Measurements from ENCODE around the gene SETD2. TPM values are rescaled to one million over a fixed set of nuclear protein-coding genes. Genes with fewer than 3 reads are reported as not detected.
"Not testable (repeated sequence)": the region's sequence is repeated elsewhere in the genome, so short reads cannot be mapped to it uniquely, and the experiment has no call there.

Gene SETD2, protein sequence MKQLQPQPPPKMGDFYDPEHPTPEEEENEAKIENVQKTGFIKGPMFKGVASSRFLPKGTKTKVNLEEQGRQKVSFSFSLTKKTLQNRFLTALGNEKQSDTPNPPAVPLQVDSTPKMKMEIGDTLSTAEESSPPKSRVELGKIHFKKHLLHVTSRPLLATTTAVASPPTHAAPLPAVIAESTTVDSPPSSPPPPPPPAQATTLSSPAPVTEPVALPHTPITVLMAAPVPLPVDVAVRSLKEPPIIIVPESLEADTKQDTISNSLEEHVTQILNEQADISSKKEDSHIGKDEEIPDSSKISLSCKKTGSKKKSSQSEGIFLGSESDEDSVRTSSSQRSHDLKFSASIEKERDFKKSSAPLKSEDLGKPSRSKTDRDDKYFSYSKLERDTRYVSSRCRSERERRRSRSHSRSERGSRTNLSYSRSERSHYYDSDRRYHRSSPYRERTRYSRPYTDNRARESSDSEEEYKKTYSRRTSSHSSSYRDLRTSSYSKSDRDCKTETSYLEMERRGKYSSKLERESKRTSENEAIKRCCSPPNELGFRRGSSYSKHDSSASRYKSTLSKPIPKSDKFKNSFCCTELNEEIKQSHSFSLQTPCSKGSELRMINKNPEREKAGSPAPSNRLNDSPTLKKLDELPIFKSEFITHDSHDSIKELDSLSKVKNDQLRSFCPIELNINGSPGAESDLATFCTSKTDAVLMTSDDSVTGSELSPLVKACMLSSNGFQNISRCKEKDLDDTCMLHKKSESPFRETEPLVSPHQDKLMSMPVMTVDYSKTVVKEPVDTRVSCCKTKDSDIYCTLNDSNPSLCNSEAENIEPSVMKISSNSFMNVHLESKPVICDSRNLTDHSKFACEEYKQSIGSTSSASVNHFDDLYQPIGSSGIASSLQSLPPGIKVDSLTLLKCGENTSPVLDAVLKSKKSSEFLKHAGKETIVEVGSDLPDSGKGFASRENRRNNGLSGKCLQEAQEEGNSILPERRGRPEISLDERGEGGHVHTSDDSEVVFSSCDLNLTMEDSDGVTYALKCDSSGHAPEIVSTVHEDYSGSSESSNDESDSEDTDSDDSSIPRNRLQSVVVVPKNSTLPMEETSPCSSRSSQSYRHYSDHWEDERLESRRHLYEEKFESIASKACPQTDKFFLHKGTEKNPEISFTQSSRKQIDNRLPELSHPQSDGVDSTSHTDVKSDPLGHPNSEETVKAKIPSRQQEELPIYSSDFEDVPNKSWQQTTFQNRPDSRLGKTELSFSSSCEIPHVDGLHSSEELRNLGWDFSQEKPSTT (N-terminal part only)
- total RNA-seq: 41.2 and 43.6 TPM in 2 replicates

DNA sequence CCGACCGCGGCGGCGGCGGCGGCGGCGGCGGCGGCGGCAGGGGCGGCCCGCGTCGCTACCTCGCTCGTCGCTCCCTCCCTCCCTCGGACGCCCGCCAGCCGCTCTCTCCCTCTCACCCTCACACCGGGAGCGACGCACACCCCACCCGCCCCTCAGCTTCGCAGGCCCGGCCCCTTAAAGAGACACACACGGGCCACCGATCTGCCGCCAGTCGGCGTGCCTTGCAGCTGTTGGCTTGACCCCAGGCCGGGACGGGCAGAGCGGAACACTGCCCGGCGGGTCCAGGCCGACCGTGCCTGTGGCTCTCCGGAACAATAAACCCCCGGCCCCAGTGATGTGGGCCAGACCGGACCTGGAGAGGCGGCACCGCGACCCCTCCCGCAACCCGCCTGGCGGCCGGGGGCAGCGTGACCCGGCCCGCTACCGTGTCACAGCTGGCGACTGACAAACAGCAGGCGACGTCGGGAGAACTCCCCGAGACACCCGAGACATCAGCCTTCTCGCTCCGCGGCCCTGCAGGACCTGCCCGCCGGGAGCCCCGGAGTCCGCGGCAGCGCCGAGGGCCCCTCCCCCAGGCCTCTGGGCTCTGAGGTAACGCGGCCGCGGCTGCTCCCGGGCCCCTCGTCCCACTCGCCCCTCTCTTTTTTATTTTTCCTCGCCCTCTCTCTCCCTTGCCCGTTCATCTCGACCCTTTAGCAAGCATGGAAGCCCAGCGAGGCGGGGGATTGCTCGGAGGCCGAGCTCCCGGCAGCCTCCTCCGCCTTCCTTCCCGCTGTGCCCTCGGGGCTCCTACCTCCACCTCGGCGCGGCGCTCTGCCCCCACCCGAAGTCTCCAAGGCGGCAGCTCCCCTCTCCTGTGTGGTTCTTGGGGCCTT, at the start of gene SETD2:
SETD2 (minus strand) TSS at position 107 of the 875 bp plus-strand sequence. CDS start 189 bp downstream, outside the sequence.
- no peaks in the 10 kb centered on the region for H3K27me3 Mint-ChIP-seq (ENCODE audit: low read depth)
- peak within 1 kb of the TSS; percentile 99 for H3K4me3 Mint-ChIP-seq (ENCODE audit: low read depth)
- peak; percentile 81 for DNase-seq (ENCODE audit: low spot score)
- peaks cover 30% of the 10 kb centered on the region for H3K36me3 Mint-ChIP-seq (ENCODE audit: low read depth)
- peak within 1 kb of the TSS; percentile 99 for H3K27ac Mint-ChIP-seq
- H3K9me3 Mint-ChIP-seq: no peaks in the 10 kb centered on the region
- H3K4me1 Mint-ChIP-seq (ENCODE audit: low read depth): peaks cover 35% of the 10 kb centered on the region
- intact Hi-C loops (cut with micrococcal nuclease): loop anchor here (5.0 to 10.0 kb wide), 7 partner anchors 87 to 618 kb away; partner anchors contain the start of genes CCDC12, KIF9, KLHL18 and NBEAL2

- H3K4me3 Mint-ChIP-seq (ENCODE audit: low read depth): no peak overlapping the region
- intact Hi-C loops (cut with micrococcal nuclease): no loop called here
- H3K27ac Mint-ChIP-seq: no peak overlapping the region
- no peaks in the 10 kb centered on the region for H3K36me3 Mint-ChIP-seq (ENCODE audit: low read depth)
- no peaks in the 10 kb centered on the region for H3K27me3 Mint-ChIP-seq (ENCODE audit: low read depth)
- H3K4me1 Mint-ChIP-seq (ENCODE audit: low read depth): no peaks in the 10 kb centered on the region
- H3K9me3 Mint-ChIP-seq: no peaks in the 10 kb centered on the region
- no peak for DNase-seq (ENCODE audit: low spot score)
These were observed 47.0 kb upstream of the SETD2 start for GRCh38 chr3:47210863-47211405.

- H3K27ac Mint-ChIP-seq; intact Hi-C loops (cut with micrococcal nuclease): not testable (repeated sequence)
These were observed 42.1 kb upstream of the SETD2 start for GRCh38 chr3:47206022-47206421.

DNA sequence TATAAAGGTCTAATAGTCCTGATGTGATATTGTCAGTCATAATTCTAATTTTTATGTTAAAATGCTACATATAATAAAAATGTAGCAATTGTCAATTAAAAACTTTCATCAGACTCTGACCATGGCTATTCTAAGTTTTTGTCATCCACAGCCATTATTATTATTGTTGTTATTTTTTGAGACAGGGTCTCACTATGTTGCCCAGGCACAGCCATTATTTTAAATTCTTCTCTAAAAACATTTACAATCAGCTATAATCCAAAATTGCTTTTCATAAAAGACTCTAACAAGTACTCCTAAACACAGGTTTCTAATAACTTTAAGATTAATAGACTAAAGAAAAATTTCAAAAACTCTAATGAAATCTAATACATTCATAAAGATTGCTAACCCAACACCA, 41.0 kb upstream of the SETD2 start:
- intact Hi-C loops (cut with micrococcal nuclease): no loop called here
- Mint-ChIP-seq H3K36me3 (ENCODE audit: low read depth) (no peaks in the 10 kb centered on the region), H3K4me1 (ENCODE audit: low read depth) (no peaks in the 10 kb centered on the region), H3K27me3 (ENCODE audit: low read depth) (no peaks in the 10 kb centered on the region), H3K4me3 (ENCODE audit: low read depth) (no peak overlapping the region), H3K9me3 (no peaks in the 10 kb centered on the region), H3K27ac (no peak overlapping the region)
- no peak for DNase-seq (ENCODE audit: low spot score)

More at GRCh38 chr3:47206022-47206421, 42.1 kb upstream of the SETD2 start:
- not testable (repeated sequence) for H3K4me3 Mint-ChIP-seq (ENCODE audit: low read depth); DNase-seq (ENCODE audit: low spot score); H3K27me3 Mint-ChIP-seq (ENCODE audit: low read depth); H3K4me1 Mint-ChIP-seq (ENCODE audit: low read depth); H3K9me3 Mint-ChIP-seq; H3K36me3 Mint-ChIP-seq (ENCODE audit: low read depth)

DNA sequence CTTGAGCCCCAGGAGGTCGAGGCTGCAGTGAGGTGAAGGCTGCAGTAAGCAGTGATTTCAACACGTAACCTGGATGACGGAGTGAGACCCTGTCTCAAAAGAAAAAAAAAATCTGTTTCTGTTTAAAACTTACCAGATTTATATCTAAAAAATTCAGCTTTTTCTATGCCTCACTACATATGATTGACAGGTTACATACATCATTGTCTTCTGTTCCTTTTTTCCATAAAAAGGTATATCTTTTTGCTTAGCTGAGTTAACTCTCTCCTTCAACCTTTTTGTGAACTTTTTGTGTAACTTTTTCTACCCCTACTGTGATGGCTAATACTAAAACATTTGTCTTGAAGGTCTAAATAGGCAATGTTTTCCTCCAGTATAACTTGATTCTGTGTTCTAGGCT, 38.6 kb upstream of the SETD2 start:
- Mint-ChIP-seq H3K9me3 (no peaks in the 10 kb centered on the region), H3K27ac (no peak overlapping the region), H3K27me3 (ENCODE audit: low read depth) (no peaks in the 10 kb centered on the region), H3K4me3 (ENCODE audit: low read depth) (no peak overlapping the region), H3K4me1 (ENCODE audit: low read depth) (no peaks in the 10 kb centered on the region), H3K36me3 (ENCODE audit: low read depth) (no peaks in the 10 kb centered on the region)
- no peak for DNase-seq (ENCODE audit: low spot score)
- intact Hi-C loops (cut with micrococcal nuclease): no loop called here

- intact Hi-C loops (cut with micrococcal nuclease): no loop called here
- Mint-ChIP-seq H3K4me3 (ENCODE audit: low read depth) (no peak overlapping the region), H3K27ac (no peak overlapping the region), H3K36me3 (ENCODE audit: low read depth) (peaks cover 3% of the 10 kb centered on the region), H3K4me1 (ENCODE audit: low read depth) (no peaks in the 10 kb centered on the region), H3K9me3 (peaks cover 7% of the 10 kb centered on the region), H3K27me3 (ENCODE audit: low read depth) (no peaks in the 10 kb centered on the region)
- DNase-seq (ENCODE audit: low spot score): no peak
These were observed 33.4 kb upstream of the SETD2 start for GRCh38 chr3:47197287-47197686.

- H3K27ac Mint-ChIP-seq: no peak overlapping the region
- intact Hi-C loops (cut with micrococcal nuclease): no loop called here
- H3K4me1 Mint-ChIP-seq (ENCODE audit: low read depth): no peaks in the 10 kb centered on the region
- H3K9me3 Mint-ChIP-seq: peaks cover 7% of the 10 kb centered on the region
- H3K36me3 Mint-ChIP-seq (ENCODE audit: low read depth): peaks cover 3% of the 10 kb centered on the region
- no peaks in the 10 kb centered on the region for H3K27me3 Mint-ChIP-seq (ENCODE audit: low read depth)
- DNase-seq (ENCODE audit: low spot score): no peak
- no peak overlapping the region for H3K4me3 Mint-ChIP-seq (ENCODE audit: low read depth)
These were observed 31.1 kb upstream of the SETD2 start for GRCh38 chr3:47194994-47195393.

DNA sequence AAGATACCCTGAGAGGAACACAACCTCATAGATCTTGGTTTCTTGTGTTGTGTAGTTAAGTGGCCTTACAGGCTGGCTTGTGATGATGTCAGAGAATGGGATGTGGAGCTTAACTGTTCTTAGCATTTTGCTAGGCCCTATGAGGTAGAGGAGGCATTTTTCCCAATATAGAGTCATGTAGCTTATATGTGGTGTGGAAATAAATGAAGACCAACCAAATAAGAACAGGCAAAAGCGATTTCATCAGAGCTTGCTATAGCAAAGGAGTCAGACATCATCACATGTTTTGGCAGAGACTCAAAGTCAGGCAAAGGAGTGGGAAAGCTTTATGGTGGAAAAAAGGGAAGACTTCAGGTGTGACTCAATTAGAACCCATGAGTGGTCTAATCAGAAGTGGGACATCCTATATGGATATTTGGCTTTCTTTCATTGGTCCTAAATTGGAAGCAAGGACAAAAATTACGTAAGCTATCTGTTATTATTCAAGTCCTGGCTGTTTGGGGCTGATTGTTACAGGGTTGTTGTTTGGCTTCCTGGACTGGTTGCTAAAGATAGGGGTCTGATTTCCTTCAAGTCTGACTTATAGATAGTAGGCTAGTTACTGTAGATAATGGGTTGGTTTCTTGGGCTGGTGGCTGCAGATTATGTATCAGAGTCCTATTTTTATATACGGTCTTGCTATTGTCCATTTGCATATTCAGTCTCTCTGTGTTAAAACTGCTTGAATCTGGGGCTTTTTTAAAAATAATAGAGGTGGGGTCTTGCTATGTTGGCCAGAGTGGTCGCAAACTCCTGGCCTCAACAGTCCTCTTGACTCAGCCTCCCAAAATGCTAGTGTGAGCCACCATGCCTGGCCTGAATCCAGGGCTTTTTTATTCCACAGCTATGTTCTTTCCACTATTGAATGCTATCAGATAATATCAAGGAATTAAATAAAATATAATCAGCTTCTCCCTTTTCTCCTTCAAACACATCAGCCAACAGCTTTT, 30.3 kb upstream of the SETD2 start:
- Mint-ChIP-seq H3K36me3 (ENCODE audit: low read depth) (peaks cover 3% of the 10 kb centered on the region), H3K4me1 (ENCODE audit: low read depth) (no peaks in the 10 kb centered on the region), H3K9me3 (peaks cover 7% of the 10 kb centered on the region), H3K27me3 (ENCODE audit: low read depth) (no peaks in the 10 kb centered on the region), H3K27ac (no peak overlapping the region), H3K4me3 (ENCODE audit: low read depth) (no peak overlapping the region)
- DNase-seq (ENCODE audit: low spot score): no peak
- intact Hi-C loops (cut with micrococcal nuclease): no loop called here

DNA sequence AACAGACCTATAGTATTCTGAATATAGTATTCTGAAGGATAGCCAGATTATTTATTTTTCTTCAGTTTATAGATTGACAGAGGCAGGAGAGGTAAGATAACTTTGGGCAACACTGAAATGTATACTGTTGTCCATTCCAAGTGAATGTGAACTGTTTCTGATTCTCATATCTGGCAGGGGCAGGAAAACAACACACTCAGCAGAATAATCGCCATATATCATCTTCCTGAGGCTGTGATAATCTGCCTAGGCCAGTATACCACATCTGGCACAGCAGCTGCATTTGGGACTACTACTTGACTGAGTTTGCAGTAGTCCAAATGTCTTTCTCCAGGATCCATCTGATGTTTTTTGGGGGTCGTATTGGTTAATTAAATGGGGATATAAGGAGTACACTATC, 22.4 kb upstream of the SETD2 start:
- no peak overlapping the region for H3K27ac Mint-ChIP-seq
- H3K9me3 Mint-ChIP-seq: no peaks in the 10 kb centered on the region
- intact Hi-C loops (cut with micrococcal nuclease): no loop called here

GRCh38 chr3:47181685-47182084, 17.8 kb upstream of the SETD2 start:
- H3K4me3 Mint-ChIP-seq (ENCODE audit: low read depth); intact Hi-C loops (cut with micrococcal nuclease); DNase-seq (ENCODE audit: low spot score); H3K9me3 Mint-ChIP-seq; H3K4me1 Mint-ChIP-seq (ENCODE audit: low read depth); H3K27me3 Mint-ChIP-seq (ENCODE audit: low read depth); H3K36me3 Mint-ChIP-seq (ENCODE audit: low read depth): not testable (repeated sequence)
- peak overlapping the region; percentile 52 for H3K27ac Mint-ChIP-seq

More for the DNA sequence above, 22.4 kb upstream of the SETD2 start:
- Mint-ChIP-seq H3K4me1 (ENCODE audit: low read depth) (no peaks in the 10 kb centered on the region), H3K27me3 (ENCODE audit: low read depth) (no peaks in the 10 kb centered on the region), H3K36me3 (ENCODE audit: low read depth) (peaks cover 3% of the 10 kb centered on the region), H3K4me3 (ENCODE audit: low read depth) (no peak overlapping the region)
- DNase-seq (ENCODE audit: low spot score): no peak

DNA sequence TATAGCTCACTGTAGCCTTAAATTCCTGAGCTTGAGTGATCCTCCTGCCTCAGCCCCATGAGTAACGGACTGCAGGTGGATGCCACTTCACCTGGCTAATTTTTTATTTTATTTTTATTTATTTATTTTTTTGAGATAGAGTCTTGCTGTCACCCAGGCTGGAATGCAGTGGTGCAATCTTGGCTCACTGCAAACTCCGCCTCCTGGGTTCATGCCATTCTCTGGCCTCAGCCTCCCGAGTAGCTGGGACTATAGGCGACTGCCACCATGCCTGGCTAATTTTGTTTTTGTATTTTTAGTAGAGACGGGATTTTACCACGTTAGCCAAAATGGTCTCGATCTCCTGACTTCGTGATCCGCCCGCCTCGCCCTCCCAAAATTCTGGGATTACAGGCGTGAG, 16.1 kb upstream of the SETD2 start:
- H3K27me3 Mint-ChIP-seq (ENCODE audit: low read depth); H3K4me1 Mint-ChIP-seq (ENCODE audit: low read depth); H3K36me3 Mint-ChIP-seq (ENCODE audit: low read depth); DNase-seq (ENCODE audit: low spot score); H3K4me3 Mint-ChIP-seq (ENCODE audit: low read depth); intact Hi-C loops (cut with micrococcal nuclease); H3K9me3 Mint-ChIP-seq; H3K27ac Mint-ChIP-seq: not testable (repeated sequence)

All from activated T-helper 2 cell treated with anti-CD3 and anti-CD28 coated beads, Interferon-gamma antibody, Interleukin-2, Interleukin-4, amounts not matched to agents 10 μg/mL and 5 μg/mL and 100 μg/mL, durations not matched to agents 14 hours and 24 hours and 36 hours (primary cell).